HepG2 (cell line): ENCODE results near the gene LAMB3.

Experiments used
- AKAP8 ChIP-seq: sonication (generic); formaldehyde crosslinking; IDR thresholded peaks from 2 replicates; pipeline ENCODE4 v1.5.1; 2020; ENCODE audit warnings: mild to moderate bottlenecking, missing genetic modification reagents
- NFIC ChIP-seq: IDR thresholded peaks from 2 replicates; pipeline ENCODE4 v1.6.1; 2012; ENCODE audit warnings: mild to moderate bottlenecking, low read length, inconsistent platforms
- ZNF24 ChIP-seq: fragments of 450-650 bp; IDR thresholded peaks from 2 replicates; pipeline ENCODE4 v1.6.1; 2017; ENCODE audit warnings: antibody characterized with exemption, mild to moderate bottlenecking
- ZNF567 ChIP-seq: sonication (generic); formaldehyde crosslinking; IDR thresholded peaks from 2 replicates; pipeline ENCODE4 v1.8.1; 2023; ENCODE audit warnings: mild to moderate bottlenecking, missing genetic modification reagents, borderline replicate concordance
- TF ChIP-seq, protein P1 (sequence below): sonication (generic); formaldehyde crosslinking; IDR thresholded peaks from 2 replicates; pipeline ENCODE4 v1.5.1; 2020; ENCODE audit warnings: mild to moderate bottlenecking, missing genetic modification reagents
- TF ChIP-seq, protein P2 (sequence below), 2 experiments: IDR thresholded peaks; 2 replicates each; pipeline ENCODE4 v1.6.1; 2011 to 2012; ENCODE audit warnings: low read length in 2 of 2, borderline replicate concordance in 1 of 2, low read depth in 1 of 2, mild to moderate bottlenecking in 1 of 2, moderate library complexity in 1 of 2
- TF ChIP-seq, protein P3 (sequence below): sonication (generic); formaldehyde crosslinking; IDR thresholded peaks from 2 replicates; pipeline ENCODE4 v1.5.0; 2020; ENCODE audit warnings: mild to moderate bottlenecking, missing genetic modification reagents, moderate library complexity

GRCh38 chr1:209627027-209627731 is 25.0 kb downstream of the LAMB3 start:
- TF ChIP-seq, protein P1, sequence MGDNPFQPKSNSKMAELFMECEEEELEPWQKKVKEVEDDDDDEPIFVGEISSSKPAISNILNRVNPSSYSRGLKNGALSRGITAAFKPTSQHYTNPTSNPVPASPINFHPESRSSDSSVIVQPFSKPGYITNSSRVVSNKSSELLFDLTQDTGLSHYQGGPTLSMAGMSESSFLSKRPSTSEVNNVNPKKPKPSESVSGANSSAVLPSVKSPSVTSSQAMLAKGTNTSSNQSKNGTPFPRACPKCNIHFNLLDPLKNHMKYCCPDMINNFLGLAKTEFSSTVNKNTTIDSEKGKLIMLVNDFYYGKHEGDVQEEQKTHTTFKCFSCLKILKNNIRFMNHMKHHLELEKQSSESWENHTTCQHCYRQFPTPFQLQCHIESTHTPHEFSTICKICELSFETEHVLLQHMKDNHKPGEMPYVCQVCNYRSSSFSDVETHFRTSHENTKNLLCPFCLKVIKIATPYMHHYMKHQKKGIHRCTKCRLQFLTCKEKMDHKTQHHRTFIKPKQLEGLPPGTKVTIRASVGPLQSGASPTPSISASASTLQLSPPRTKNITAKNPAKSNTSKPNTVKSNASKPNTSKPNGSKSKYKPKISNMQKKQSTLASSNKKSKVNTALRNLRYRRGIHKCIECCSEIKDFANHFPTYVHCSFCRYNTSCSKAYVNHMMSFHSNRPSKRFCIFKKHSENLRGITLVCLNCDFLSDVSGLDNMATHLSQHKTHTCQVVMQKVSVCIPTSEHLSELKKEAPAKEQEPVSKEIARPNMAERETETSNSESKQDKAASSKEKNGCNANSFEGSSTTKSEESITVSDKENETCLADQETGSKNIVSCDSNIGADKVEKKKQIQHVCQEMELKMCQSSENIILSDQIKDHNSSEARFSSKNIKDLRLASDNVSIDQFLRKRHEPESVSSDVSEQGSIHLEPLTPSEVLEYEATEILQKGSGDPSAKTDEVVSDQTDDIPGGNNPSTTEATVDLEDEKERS, result no peak
- TF ChIP-seq, protein P2, sequence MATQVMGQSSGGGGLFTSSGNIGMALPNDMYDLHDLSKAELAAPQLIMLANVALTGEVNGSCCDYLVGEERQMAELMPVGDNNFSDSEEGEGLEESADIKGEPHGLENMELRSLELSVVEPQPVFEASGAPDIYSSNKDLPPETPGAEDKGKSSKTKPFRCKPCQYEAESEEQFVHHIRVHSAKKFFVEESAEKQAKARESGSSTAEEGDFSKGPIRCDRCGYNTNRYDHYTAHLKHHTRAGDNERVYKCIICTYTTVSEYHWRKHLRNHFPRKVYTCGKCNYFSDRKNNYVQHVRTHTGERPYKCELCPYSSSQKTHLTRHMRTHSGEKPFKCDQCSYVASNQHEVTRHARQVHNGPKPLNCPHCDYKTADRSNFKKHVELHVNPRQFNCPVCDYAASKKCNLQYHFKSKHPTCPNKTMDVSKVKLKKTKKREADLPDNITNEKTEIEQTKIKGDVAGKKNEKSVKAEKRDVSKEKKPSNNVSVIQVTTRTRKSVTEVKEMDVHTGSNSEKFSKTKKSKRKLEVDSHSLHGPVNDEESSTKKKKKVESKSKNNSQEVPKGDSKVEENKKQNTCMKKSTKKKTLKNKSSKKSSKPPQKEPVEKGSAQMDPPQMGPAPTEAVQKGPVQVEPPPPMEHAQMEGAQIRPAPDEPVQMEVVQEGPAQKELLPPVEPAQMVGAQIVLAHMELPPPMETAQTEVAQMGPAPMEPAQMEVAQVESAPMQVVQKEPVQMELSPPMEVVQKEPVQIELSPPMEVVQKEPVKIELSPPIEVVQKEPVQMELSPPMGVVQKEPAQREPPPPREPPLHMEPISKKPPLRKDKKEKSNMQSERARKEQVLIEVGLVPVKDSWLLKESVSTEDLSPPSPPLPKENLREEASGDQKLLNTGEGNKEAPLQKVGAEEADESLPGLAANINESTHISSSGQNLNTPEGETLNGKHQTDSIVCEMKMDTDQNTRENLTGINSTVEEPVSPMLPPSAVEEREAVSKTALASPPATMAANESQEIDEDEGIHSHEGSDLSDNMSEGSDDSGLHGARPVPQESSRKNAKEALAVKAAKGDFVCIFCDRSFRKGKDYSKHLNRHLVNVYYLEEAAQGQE (IDR thresholded peaks at IDR 0.05; ENCODE audit: borderline replicate concordance in 1 of 2, low read depth in 1 of 2, low read length in 2 of 2), result no peak
- TF ChIP-seq, protein P3, sequence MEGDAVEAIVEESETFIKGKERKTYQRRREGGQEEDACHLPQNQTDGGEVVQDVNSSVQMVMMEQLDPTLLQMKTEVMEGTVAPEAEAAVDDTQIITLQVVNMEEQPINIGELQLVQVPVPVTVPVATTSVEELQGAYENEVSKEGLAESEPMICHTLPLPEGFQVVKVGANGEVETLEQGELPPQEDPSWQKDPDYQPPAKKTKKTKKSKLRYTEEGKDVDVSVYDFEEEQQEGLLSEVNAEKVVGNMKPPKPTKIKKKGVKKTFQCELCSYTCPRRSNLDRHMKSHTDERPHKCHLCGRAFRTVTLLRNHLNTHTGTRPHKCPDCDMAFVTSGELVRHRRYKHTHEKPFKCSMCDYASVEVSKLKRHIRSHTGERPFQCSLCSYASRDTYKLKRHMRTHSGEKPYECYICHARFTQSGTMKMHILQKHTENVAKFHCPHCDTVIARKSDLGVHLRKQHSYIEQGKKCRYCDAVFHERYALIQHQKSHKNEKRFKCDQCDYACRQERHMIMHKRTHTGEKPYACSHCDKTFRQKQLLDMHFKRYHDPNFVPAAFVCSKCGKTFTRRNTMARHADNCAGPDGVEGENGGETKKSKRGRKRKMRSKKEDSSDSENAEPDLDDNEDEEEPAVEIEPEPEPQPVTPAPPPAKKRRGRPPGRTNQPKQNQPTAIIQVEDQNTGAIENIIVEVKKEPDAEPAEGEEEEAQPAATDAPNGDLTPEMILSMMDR (CRISPR knock-in tag), result no peak
- TF ChIP-seq ZNF567 (CRISPR knock-in tag), result no peak
- no peak for TF ChIP-seq ZNF24
- no peak for TF ChIP-seq NFIC
- no peak for TF ChIP-seq AKAP8 (CRISPR knock-in tag)
